ENCODE measurements around the gene NCR2. TPM values are rescaled to one million over a fixed set of nuclear protein-coding genes. Genes with fewer than 3 reads are reported as not detected.

Gene NCR2, protein sequence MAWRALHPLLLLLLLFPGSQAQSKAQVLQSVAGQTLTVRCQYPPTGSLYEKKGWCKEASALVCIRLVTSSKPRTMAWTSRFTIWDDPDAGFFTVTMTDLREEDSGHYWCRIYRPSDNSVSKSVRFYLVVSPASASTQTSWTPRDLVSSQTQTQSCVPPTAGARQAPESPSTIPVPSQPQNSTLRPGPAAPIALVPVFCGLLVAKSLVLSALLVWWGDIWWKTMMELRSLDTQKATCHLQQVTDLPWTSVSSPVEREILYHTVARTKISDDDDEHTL
- total RNA-seq (2022; extraction: Qiagen RNA extraction; ENCODE audit: low read depth): not detected in 5 replicates

DNA sequence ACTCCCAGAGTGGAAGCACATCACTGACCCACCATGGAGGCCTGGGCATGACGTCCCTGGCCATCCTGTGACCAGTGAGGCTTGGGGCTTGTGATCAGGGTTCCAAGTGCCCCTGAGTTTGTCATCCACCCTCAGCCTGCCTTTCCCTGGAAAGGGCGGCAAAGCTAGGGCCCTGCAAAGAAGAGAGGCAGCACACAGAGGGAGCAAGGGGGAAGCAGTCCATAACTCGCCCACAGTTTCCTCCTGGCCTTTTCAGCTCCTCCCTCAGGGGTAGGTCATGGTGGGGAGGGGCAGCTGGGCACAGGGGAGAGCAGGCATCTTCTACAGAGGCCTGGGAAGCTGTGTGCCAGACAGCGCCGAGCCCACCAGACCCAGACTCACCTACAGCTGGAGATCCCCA lies at the start of gene NCR2:
Gene NCR2 (plus strand): TSS at position 313 of the 400 bp plus-strand sequence. CDS start 269 bp downstream, outside the sequence.

DNA sequence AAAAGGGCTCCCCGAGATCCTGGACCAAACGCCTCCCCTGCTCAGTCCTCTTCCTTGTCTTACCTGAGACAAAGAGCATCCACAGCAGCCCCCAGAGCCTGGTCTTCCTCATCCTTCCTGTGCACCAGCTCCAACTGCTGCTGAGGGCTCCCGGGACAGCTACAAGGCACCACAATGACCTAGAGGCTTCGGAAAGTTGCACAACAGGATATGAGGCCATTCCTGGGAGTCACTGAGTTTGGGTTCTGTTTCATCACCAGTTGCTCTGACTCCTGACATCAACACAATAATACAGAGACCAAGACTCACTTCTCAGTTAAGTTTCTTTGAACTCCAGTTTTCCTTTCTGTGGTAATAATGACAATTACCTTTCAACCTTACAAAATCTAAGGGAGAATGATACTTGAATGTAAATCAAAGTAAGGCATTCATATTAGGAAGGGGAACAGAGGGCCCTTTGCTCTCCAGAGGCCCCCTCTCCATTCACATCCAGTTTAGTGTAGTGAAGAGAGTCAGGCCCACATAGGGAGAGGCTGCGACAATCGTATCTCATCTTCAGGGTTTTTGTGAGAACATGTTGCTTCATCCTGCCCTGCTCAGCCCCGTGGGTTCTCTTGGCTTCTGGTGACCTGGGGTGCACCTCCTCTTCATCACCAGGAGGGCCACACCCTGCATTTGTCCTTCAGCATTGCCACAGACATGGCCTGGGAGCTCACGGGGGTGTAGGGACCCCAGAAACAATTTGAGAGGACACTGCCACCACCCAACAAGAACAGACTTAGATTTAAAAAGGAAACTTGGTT lies 48.7 kb upstream of the NCR2 start, which contains the start of gene TREM1:
Gene TREM1 (minus strand): TSS at position 139 of the 803 bp plus-strand sequence. CDS start 27 bp downstream, at position 112.

Other genes with a start within 250 kb of the NCR2 start
- not detected in 5 replicates for gene TREML1, start 181.3 kb upstream of the NCR2 start, total RNA-seq (2022; extraction: Qiagen RNA extraction; ENCODE audit: low read depth)
- not detected in 5 replicates for gene TREM2, start 172.5 kb upstream of the NCR2 start, total RNA-seq (2022; extraction: Qiagen RNA extraction; ENCODE audit: low read depth)
- not detected in 5 replicates for gene TREML2, start 134.5 kb upstream of the NCR2 start, total RNA-seq (2022; extraction: Qiagen RNA extraction; ENCODE audit: low read depth)
- not detected in 5 replicates for gene TREML4, start 107.3 kb upstream of the NCR2 start, total RNA-seq (2022; extraction: Qiagen RNA extraction; ENCODE audit: low read depth)
- gene TREM1, start 48.9 kb upstream of the NCR2 start, total RNA-seq (2022; extraction: Qiagen RNA extraction; ENCODE audit: low read depth): 0.22 TPM in 1 of 5 replicates, not detected in the others
- gene FOXP4, start 210.8 kb downstream of the NCR2 start, total RNA-seq (2022; extraction: Qiagen RNA extraction; ENCODE audit: low read depth): 15.9 to 26.4 TPM (median 21.2 TPM) in 5 replicates